ENCODE results near the gene OXCT1.
"Not testable (repeated sequence)": the region's sequence is repeated elsewhere in the genome, so short reads cannot be mapped to it uniquely, and the experiment has no call there.

Gene OXCT1

DNA sequence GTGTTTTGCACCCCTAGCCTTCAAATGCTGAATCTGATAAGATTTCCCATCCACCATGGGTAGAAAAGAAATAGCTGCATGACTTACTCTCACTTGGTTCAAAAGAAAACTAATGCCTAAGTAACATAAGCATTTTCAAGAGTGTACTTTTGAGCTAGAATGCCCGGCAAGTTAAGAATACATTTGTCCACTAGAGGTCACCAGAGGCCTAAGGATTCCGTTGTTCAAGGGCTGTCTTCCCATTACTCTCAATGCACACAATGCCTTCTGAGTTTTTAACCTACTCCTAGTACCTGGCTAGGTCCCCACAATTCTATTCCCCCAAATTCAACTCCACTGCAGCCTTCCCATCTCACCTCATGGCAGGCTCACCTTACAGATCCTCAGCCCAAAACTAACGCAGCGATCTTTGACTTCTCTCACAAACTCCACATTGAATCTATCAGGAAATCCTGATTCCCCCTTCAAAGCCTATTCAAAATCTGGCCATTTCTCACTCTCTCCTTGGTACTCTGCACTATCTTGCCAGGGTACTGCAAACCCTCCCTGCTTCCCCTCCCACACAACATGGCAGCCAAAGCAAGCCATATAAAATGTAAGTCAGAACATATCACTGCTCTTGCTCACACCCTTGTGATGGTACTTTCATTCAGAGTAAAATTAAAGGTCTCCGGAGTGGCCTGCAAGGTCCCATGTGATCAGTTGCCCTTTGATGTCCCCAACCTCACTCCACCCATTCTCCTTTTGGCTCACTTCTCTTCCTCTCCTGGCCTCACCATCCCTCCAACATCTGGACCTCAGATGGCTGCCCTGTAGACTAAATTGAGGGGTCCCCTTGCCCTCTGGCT, 13.4 kb downstream of the OXCT1 start:
- ATAC-seq (replicated peaks) (peak; percentile 75 to 89), DNase-seq (peak; percentile 27)
- H3K9me3 Mint-ChIP-seq: no peaks in the 10 kb centered on the region
- H3K27ac Mint-ChIP-seq: no peak overlapping the region
- H3K27me3 Mint-ChIP-seq: no peaks in the 10 kb centered on the region
- H3K36me3 Mint-ChIP-seq: peaks cover 10 to 24% of the 10 kb centered on the region in 2 donors
- H3K4me3 Mint-ChIP-seq: no peak overlapping the region
- H3K4me1 Mint-ChIP-seq: peaks cover 3 to 4% of the 10 kb centered on the region in 2 donors

DNA sequence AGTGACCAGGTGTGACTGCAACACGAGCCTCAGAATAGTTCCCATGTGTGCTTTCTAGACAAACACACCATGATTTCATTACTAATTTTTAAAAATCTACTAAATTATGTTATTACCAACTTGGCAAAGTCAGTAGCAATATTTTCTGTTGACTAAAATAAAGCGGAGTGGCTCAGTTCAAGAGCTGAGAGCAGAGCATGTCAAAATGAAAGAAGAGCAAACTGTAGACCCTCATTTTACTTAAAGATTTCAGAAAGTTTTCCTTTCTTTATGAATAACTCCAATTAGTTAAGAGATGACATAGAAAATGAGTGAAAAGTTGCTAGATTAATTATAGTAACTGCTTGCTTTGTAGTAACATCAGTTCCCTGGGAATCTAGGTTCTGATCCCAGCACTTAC, 17.9 kb downstream of the OXCT1 start:
- Mint-ChIP-seq H3K36me3 (peaks cover 32 to 38% of the 10 kb centered on the region in 2 donors), H3K27ac (no peak overlapping the region), H3K4me3 (no peak overlapping the region), H3K27me3 (no peaks in the 10 kb centered on the region), H3K4me1 (no peaks in the 10 kb centered on the region), H3K9me3 (no peaks in the 10 kb centered on the region)
- no peak for ATAC-seq (replicated peaks)
- no peak for DNase-seq

DNA sequence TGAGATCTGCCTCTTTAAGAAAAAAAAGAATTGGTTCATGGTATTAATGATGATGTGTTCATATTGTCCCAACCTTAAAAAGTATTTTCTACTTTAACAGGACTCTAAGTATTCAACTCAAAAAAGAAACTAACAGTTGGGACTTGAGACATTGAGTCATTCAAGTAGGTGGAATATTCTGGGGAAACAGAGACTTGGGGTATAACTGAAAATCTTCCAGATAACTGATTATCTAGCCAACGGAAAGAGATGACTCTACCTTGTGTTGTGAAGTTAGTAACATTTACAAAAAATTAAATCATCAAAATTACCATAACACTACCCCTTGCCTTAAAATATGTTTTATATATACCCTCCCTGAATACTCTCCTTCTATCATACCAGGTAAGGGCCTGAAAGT, 19.1 kb downstream of the OXCT1 start:
- Mint-ChIP-seq H3K4me1 (no peaks in the 10 kb centered on the region), H3K36me3 (peaks cover 35 to 38% of the 10 kb centered on the region in 2 donors), H3K9me3 (no peaks in the 10 kb centered on the region), H3K27me3 (no peaks in the 10 kb centered on the region), H3K4me3 (no peak overlapping the region), H3K27ac (no peak overlapping the region)
- ATAC-seq (replicated peaks) (no peak), DNase-seq (no peak)

DNA sequence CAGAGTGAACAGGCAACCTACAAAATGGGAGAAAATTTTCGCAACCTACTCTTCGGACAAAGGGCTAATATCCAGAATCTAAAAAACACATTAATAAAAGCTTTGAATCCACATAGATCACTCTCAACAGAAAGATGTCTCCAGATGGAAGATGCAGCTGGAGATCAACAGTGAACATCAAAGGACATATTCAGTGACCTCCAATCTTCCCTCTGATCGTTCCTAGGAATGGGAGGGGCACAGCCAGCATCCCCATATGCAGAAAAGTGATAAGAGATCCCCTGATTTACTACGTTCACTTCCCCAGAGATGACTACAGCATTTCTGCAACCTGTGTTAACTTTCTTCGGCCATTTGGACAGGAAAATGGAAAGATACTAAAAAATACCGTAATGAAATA, 21.2 kb downstream of the OXCT1 start:
- no peaks in the 10 kb centered on the region for H3K27me3 Mint-ChIP-seq
- H3K27ac Mint-ChIP-seq: no peak overlapping the region
- no peak for DNase-seq
- no peak overlapping the region for H3K4me3 Mint-ChIP-seq
- H3K36me3 Mint-ChIP-seq: peaks cover 34 to 35% of the 10 kb centered on the region in 2 donors
- H3K4me1 Mint-ChIP-seq: no peaks in the 10 kb centered on the region
- no peaks in the 10 kb centered on the region for H3K9me3 Mint-ChIP-seq
- no peak for ATAC-seq (replicated peaks)

DNA sequence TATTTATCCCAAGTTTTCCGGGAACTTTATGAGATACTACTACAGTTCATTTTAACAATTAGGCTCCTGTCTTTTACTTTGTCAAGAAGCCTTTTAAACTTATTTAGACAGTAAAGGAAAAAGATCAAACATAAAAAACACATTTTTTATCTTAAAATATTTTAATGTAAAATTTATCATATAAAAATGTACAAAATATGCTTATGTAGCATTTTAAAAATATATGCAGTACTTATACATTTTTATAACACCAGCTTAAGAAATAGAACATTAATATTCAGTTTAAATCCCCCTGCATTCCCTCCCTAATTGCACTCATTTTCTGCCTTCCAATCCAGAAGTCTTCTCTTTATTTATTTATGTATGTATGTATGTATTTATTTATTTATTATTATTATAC, 24.5 kb downstream of the OXCT1 start:
- not testable (repeated sequence) for DNase-seq; H3K27ac Mint-ChIP-seq; H3K27me3 Mint-ChIP-seq; H3K4me3 Mint-ChIP-seq; H3K4me1 Mint-ChIP-seq; ATAC-seq (replicated peaks); H3K9me3 Mint-ChIP-seq
- peaks cover 24 to 30% of the 10 kb centered on the region in 2 donors for H3K36me3 Mint-ChIP-seq

DNA sequence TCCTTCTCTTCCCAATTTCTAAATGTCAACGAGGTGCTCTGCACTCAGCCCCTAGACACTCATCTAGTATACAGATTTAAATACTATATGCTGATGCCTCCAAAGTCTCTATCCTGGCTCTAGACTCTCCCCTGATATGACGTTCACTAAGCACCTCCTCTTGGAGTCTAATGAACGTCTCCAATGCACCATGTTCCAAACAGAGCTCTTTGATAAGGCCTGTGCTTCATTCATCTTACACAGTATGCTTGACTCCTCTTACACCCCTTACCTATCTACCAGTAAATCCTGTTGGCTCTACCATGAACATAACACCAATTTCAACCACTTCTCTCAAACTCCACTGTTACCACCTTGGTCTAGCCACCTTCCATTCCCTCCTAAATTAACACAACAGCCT, 25.7 kb downstream of the OXCT1 start:
- H3K36me3 Mint-ChIP-seq: peaks cover 15 to 25% of the 10 kb centered on the region in 2 donors
- DNase-seq (no peak), ATAC-seq (replicated peaks) (no peak)
- no peaks in the 10 kb centered on the region for H3K9me3 Mint-ChIP-seq
- no peak overlapping the region for H3K27ac Mint-ChIP-seq
- no peaks in the 10 kb centered on the region for H3K27me3 Mint-ChIP-seq
- H3K4me3 Mint-ChIP-seq: no peak overlapping the region
- H3K4me1 Mint-ChIP-seq: no peaks in the 10 kb centered on the region

DNA sequence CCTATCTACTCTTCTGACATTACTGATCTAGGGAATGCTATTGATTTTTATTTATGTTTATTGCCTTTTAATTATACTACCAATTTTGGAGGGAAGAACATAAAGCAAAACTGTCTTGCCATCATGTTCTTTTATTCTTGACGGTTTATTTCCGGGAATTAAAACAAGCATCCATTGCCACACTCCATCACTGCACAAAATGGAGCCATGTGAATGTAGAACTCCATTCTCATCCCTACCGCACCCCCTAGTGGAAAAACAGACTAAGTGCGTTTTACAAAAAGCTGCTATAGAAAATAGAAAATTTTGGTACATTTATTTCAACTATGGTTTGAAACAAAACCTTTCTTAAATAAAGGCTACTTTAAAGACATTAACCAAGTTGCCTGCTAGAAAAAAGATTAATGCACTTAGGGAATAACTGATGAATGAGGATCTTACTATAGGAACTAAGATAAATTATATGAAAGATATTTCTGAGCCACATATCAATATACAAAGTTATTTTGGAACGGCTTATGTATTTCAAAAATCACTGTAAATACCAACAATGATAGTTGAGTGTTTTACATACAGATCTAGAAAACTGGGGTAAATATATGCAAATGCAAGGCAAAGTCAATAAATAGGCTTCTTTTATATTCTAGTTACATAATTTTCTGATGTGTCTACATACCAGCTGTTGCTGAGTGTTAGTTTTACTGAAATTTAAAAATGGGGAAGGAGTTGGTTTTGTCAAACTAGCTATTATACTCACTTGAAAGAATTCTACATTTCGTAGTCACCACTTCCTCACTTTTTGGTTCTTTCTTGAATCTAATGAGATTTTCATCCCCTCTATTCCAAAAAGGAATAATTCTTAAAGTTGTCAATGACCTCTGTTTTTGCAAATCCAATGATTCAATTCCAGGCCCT, 26.5 kb downstream of the OXCT1 start:
- Mint-ChIP-seq H3K4me3 (no peak overlapping the region), H3K36me3 (peaks cover 8 to 19% of the 10 kb centered on the region in 2 donors), H3K27ac (no peak overlapping the region), H3K4me1 (no peaks in the 10 kb centered on the region), H3K27me3 (no peaks in the 10 kb centered on the region), H3K9me3 (no peaks in the 10 kb centered on the region)
- DNase-seq (no peak), ATAC-seq (replicated peaks) (peak in 1 of 2 donors; percentile 42)

DNA sequence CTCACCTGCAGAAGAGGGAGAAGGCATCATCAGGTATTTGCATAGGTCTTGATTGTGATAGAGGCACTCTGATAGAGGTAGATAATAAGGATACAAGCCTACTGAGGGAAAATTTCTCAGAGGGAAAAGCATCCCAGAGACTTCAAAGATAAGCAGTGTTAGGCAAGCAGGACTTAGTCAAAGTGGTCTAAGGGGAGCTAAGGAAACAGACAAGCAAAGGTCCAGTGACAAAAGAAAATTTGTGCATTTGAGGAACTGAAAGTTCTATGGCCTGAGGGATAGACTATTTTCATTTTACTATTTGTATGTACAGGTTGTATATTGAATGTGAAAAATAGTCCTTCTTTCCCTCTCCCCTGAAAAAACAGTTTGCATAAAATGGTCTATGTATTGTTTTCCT, 27.4 kb downstream of the OXCT1 start:
- ATAC-seq (replicated peaks): peak; percentile 48 to 58
- Mint-ChIP-seq H3K36me3 (peaks cover 13 to 22% of the 10 kb centered on the region in 2 donors), H3K27me3 (no peaks in the 10 kb centered on the region), H3K4me1 (no peaks in the 10 kb centered on the region), H3K4me3 (no peak overlapping the region), H3K9me3 (no peaks in the 10 kb centered on the region), H3K27ac (no peak overlapping the region)
- no peak for DNase-seq

DNA sequence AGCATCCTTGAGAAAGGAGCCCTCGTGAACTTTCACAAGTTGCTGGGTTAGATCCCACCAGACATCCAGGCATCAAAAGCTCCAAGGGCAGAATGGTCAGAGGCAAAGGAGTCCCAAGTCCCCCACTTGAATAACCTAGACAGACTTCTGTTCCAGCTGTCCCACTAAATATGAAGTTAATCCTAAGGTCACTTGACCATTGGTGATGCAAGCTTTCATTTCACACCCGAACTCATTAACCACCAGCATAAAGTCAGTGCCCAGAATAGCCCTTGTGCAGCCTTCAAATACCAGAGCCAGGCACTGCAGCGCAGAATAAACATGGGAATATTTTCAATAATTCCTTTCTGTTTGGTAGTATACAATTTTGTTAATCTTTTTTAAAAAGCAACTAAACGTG, 28.9 kb downstream of the OXCT1 start:
- H3K27ac Mint-ChIP-seq: no peak overlapping the region
- no peaks in the 10 kb centered on the region for H3K4me1 Mint-ChIP-seq
- no peak overlapping the region for H3K4me3 Mint-ChIP-seq
- DNase-seq (no peak), ATAC-seq (replicated peaks) (no peak)
- H3K9me3 Mint-ChIP-seq: no peaks in the 10 kb centered on the region
- no peaks in the 10 kb centered on the region for H3K27me3 Mint-ChIP-seq
- H3K36me3 Mint-ChIP-seq: peaks cover 15 to 28% of the 10 kb centered on the region in 2 donors

DNA sequence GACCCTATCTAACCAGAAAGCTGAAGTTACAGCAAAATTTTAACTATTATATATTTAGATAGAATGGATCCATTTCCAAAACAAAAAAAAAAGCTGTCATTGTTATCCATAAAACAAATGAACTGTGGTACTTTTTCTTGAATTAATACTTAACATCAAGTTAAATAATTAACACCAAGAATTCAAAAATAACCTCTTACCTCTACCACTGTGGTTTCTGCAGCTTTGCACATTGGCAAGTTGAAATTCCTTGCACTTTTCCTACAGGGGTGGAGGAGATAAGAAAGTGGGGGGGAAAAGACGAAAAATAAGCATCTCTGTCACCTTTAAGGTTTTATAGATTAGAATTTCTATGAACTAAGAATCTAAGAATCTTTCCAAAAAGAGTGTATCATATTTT, 30.0 kb downstream of the OXCT1 start:
- no peak overlapping the region for H3K4me3 Mint-ChIP-seq
- peaks cover 0 to 4% of the 10 kb centered on the region in 2 donors for H3K4me1 Mint-ChIP-seq
- H3K9me3 Mint-ChIP-seq: no peaks in the 10 kb centered on the region
- ATAC-seq (replicated peaks): no peak
- no peaks in the 10 kb centered on the region for H3K27me3 Mint-ChIP-seq
- H3K27ac Mint-ChIP-seq: no peak overlapping the region
- peaks cover 15 to 28% of the 10 kb centered on the region in 2 donors for H3K36me3 Mint-ChIP-seq
- no peak for DNase-seq

DNA sequence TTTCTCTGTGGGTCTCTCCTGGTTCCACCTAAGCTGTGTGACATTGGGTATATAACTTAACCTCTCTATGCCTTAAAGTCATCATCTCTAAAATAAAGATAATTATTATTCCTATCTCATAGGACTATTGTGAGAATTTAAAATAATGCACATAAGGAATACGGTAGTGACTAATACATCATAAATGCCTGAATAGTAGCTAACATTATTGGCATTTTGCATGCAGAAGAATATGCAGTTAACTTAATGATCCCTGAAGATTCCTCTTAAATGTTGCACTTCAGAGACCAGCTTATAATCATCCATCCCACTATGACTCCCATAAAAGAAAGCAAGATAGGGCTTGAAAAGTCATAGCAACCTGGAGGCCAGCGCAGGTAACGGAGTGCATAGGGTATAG, 32.4 kb downstream of the OXCT1 start:
- no peak for ATAC-seq (replicated peaks)
- Mint-ChIP-seq H3K27ac (no peak overlapping the region), H3K27me3 (no peaks in the 10 kb centered on the region), H3K4me1 (peaks cover 0 to 4% of the 10 kb centered on the region in 2 donors), H3K4me3 (no peak overlapping the region), H3K36me3 (peaks cover 36 to 50% of the 10 kb centered on the region in 2 donors), H3K9me3 (no peaks in the 10 kb centered on the region)
- no peak for DNase-seq

DNA sequence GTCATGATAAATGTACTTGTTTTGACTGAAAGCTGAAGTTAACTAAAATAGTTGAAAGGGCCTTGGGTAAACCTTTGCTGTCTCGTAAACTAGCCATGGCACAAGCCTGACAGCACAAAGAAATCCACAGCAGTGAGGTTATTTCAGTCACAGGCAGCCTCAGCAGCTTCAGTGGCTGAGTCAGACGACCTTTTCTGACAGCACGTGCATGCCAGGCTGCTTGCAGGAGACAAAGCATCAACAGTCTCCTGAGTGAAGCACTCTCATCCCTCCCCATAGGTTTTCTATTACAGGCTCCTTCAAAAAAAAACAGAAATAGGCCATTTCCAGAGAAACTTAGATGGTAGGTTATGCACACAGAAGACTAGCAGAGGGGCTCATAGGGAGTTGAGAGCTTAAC, 34.6 kb downstream of the OXCT1 start:
- DNase-seq (no peak), ATAC-seq (replicated peaks) (peak; percentile 46 to 76)
- Mint-ChIP-seq H3K9me3 (no peaks in the 10 kb centered on the region), H3K4me1 (peaks cover 2 to 14% of the 10 kb centered on the region in 2 donors), H3K27me3 (no peaks in the 10 kb centered on the region), H3K4me3 (no peak overlapping the region), H3K27ac (no peak overlapping the region), H3K36me3 (peaks cover 47 to 60% of the 10 kb centered on the region in 2 donors)

DNA sequence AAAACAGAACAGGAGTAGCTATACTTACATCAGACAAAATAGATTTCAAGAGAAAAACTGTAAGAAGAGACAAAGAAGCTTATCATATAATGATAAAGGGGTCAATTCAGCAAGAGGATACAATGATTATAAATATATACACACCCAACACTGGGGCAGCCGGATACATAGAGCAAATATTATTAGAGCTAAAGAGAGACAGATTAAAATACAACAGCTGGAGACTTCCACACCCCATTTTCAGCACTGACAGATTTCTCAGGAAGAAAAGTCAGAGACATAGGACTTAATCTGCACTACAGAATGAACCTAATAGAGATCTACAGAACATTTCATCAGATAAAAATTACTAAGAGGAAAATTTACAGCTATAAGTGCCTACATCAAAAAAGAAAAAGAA, 35.7 kb downstream of the OXCT1 start:
- Mint-ChIP-seq H3K9me3 (no peaks in the 10 kb centered on the region), H3K27ac (no peak overlapping the region), H3K27me3 (no peaks in the 10 kb centered on the region), H3K4me1 (peaks cover 2 to 14% of the 10 kb centered on the region in 2 donors), H3K36me3 (peaks cover 47 to 56% of the 10 kb centered on the region in 2 donors), H3K4me3 (no peak overlapping the region)
- no peak for DNase-seq
- no peak for ATAC-seq (replicated peaks)

DNA sequence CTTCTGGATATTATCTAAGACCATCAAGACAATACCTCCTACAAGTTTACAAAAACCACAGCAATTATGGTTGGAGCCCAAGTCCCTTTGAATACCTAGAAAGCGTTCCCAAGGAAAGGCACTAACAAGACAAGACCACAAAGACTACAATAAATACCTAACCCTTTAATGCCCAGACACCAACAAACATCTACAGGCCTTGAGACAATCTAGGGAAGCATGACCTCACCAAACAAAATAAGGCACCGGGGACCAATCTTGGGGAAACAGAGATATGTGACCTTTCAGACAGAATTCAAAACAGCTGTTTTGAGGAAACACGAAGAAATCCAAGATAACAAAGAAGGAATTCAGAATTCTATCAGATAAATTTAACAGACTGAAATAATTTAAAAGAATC, 37.8 kb downstream of the OXCT1 start:
- H3K9me3 Mint-ChIP-seq: no peaks in the 10 kb centered on the region
- peaks cover 2 to 14% of the 10 kb centered on the region in 2 donors for H3K4me1 Mint-ChIP-seq
- no peak overlapping the region for H3K27ac Mint-ChIP-seq
- H3K36me3 Mint-ChIP-seq: peaks cover 49 to 59% of the 10 kb centered on the region in 2 donors
- H3K27me3 Mint-ChIP-seq: no peaks in the 10 kb centered on the region
- no peak overlapping the region for H3K4me3 Mint-ChIP-seq
- ATAC-seq (replicated peaks): no peak
- no peak for DNase-seq

All from stimulated activated naive B cell treated with anti-CD40 and anti-IgM and Interleukin-4, amounts not matched to agents 10 μg/mL and 1 μg/mL and 100 μg/mL, for 72 hours (primary cell).